ENCODE results near the gene ACOXL.

The ACOXL gene

GRCh38 chr2:110759411-110759810 is 27.0 kb downstream of the ACOXL start:
- no peak for DNase-seq

- no peak for DNase-seq
Observed at GRCh38 chr2:110764931-110765330, 32.6 kb downstream of the ACOXL start.

GRCh38 chr2:110766291-110766690 is 33.9 kb downstream of the ACOXL start:
- no peak for DNase-seq

- no peak for DNase-seq
Observed at GRCh38 chr2:110768591-110768990, 36.2 kb downstream of the ACOXL start.

- DNase-seq = no peak
Observed at GRCh38 chr2:110770404-110770958, 38.1 kb downstream of the ACOXL start.

- DNase-seq = no peak
Observed at GRCh38 chr2:110770959-110771431, 38.6 kb downstream of the ACOXL start.

- DNase-seq = no peak
Observed at GRCh38 chr2:110771547-110772382, 39.4 kb downstream of the ACOXL start.

GRCh38 chr2:110772383-110772755 is 40.0 kb downstream of the ACOXL start:
- no peak for DNase-seq

GRCh38 chr2:110773401-110773921 is 41.1 kb downstream of the ACOXL start:
- no peak for DNase-seq

- DNase-seq = no peak
Observed at GRCh38 chr2:110774701-110775100, 42.3 kb downstream of the ACOXL start.

- DNase-seq = no peak
Observed at GRCh38 chr2:110777531-110778311, 45.3 kb downstream of the ACOXL start.

- DNase-seq = no peak
Observed at GRCh38 chr2:110780461-110780860, 48.1 kb downstream of the ACOXL start.

GRCh38 chr2:110783196-110783873 is 51.0 kb downstream of the ACOXL start:
- no peak for DNase-seq

- DNase-seq = no peak
Observed at GRCh38 chr2:110784047-110784631, 51.8 kb downstream of the ACOXL start.

GRCh38 chr2:110785439-110785838 is 53.1 kb downstream of the ACOXL start:
- no peak for DNase-seq

GRCh38 chr2:110788976-110789375 is 56.6 kb downstream of the ACOXL start:
- DNase-seq = no peak

GRCh38 chr2:110789706-110790105 is 57.3 kb downstream of the ACOXL start:
- DNase-seq = no peak

GRCh38 chr2:110790907-110791306 is 58.5 kb downstream of the ACOXL start:
- DNase-seq = no peak

GRCh38 chr2:110791435-110791834 is 59.1 kb downstream of the ACOXL start:
- DNase-seq = no peak

- no peak for DNase-seq
Observed at GRCh38 chr2:110793034-110793433, 60.7 kb downstream of the ACOXL start.

GRCh38 chr2:110794390-110794789 is 62.0 kb downstream of the ACOXL start:
- no peak for DNase-seq

GRCh38 chr2:110794951-110795350 is 62.6 kb downstream of the ACOXL start:
- DNase-seq = no peak
